PFSK-1 (cell line): ENCODE data around the gene TULP3.

ENCODE experiments used
- POLR2AphosphoS5 ChIP-seq: IDR thresholded peaks from 2 replicates; pipeline ENCODE4 v1.6.1; 2012; ENCODE audit warnings: low read depth, mild to moderate bottlenecking, control low read depth, low read length, moderate library complexity
- TAF1 ChIP-seq: IDR thresholded peaks from 2 replicates; pipeline ENCODE4 v1.6.1; 2012; ENCODE audit warnings: low read length, control low read depth, borderline replicate concordance; ENCODE audit not compliant: insufficient read depth
- TF ChIP-seq, protein P1 (sequence below), 2 experiments: IDR thresholded peaks; 2 replicates each; pipeline versions ENCODE4 v1.6.1 to v1.8.0; 2011 to 2012; ENCODE audit warnings: low read depth in 2 of 2, low read length in 2 of 2, control low read depth in 1 of 2, inconsistent platforms in 1 of 2, mild to moderate bottlenecking in 1 of 2, moderate library complexity in 1 of 2; ENCODE audit not compliant: insufficient read depth in 1 of 2

DNA sequence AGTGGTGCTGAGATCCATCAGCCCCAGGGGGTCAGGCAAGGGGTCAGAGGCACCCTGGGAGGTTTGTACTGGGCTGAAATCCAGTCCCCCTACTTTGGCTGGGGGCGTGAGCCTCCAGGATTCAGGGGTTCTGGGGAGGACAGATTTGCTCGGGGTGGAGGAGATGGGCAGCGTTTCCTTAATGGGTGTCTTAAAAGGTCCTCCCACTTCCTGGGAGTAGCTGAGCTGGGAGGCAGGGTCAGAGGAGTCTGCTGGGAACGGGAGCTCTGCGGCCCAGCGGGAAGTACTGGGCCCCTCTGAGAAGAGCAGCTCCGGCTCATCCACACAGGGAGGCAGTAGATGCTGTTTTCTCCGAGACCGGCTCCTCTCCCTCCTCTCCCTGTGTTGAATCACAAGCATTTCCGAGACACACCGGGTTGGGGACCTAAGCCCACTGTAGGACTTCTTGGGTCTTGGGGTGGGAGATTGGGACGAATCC lies 31.7 kb upstream of the TULP3 start:
- TF ChIP-seq POLR2AphosphoS5 (no peak), TAF1 (no peak)
- TF ChIP-seq, protein P1, sequence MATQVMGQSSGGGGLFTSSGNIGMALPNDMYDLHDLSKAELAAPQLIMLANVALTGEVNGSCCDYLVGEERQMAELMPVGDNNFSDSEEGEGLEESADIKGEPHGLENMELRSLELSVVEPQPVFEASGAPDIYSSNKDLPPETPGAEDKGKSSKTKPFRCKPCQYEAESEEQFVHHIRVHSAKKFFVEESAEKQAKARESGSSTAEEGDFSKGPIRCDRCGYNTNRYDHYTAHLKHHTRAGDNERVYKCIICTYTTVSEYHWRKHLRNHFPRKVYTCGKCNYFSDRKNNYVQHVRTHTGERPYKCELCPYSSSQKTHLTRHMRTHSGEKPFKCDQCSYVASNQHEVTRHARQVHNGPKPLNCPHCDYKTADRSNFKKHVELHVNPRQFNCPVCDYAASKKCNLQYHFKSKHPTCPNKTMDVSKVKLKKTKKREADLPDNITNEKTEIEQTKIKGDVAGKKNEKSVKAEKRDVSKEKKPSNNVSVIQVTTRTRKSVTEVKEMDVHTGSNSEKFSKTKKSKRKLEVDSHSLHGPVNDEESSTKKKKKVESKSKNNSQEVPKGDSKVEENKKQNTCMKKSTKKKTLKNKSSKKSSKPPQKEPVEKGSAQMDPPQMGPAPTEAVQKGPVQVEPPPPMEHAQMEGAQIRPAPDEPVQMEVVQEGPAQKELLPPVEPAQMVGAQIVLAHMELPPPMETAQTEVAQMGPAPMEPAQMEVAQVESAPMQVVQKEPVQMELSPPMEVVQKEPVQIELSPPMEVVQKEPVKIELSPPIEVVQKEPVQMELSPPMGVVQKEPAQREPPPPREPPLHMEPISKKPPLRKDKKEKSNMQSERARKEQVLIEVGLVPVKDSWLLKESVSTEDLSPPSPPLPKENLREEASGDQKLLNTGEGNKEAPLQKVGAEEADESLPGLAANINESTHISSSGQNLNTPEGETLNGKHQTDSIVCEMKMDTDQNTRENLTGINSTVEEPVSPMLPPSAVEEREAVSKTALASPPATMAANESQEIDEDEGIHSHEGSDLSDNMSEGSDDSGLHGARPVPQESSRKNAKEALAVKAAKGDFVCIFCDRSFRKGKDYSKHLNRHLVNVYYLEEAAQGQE (IDR thresholded peaks at IDR 0.05; ENCODE audit: insufficient read depth in 1 of 2, low read depth in 2 of 2, low read length in 2 of 2): no peak
